Nephron progenitor cell (in vitro differentiated cells): Measurements from ENCODE around the gene BCL7C.

Experiments used
- DNase-seq: peaks from one replicate; pipeline ENCODE4 v3.0.0; 2021
- H3K27ac Mint-ChIP-seq: 2 replicates; pipeline ENCODE4 v1.8.0; 2021; ENCODE audit warnings: mild to moderate bottlenecking, moderate library complexity, mixed read lengths
- H3K27me3 Mint-ChIP-seq: 2 replicates; pipeline ENCODE4 v1.8.0; 2021; ENCODE audit warnings: mild to moderate bottlenecking, low read depth, mixed read lengths; ENCODE audit not compliant: poor library complexity
- H3K36me3 Mint-ChIP-seq: 2 replicates; pipeline ENCODE4 v1.8.0; 2021; ENCODE audit warnings: low read depth, mixed read lengths
- H3K4me1 Mint-ChIP-seq: 2 replicates; pipeline ENCODE4 v1.8.0; 2021; ENCODE audit warnings: mixed read lengths
- H3K4me3 Mint-ChIP-seq: 2 replicates; pipeline ENCODE4 v1.8.0; 2021; ENCODE audit warnings: mild to moderate bottlenecking, moderate library complexity, mixed read lengths
- H3K9me3 Mint-ChIP-seq: 2 replicates; pipeline ENCODE4 v1.8.0; 2021; ENCODE audit warnings: mild to moderate bottlenecking, moderate library complexity, mixed read lengths
- CTCF ChIP-seq: fragments of 200-600 bp; sonication (generic); IDR thresholded peaks from 2 replicates; pipeline ENCODE4 v1.5.0; 2021; ENCODE audit warnings: antibody characterized with exemption

The BCL7C gene

GRCh38 chr16:30882429-30883310 is 11.2 kb downstream of the BCL7C start:
- peaks cover 34% of the 10 kb centered on the region for H3K4me1 Mint-ChIP-seq
- H3K27ac Mint-ChIP-seq = peak overlapping the region; percentile 99
- H3K4me3 Mint-ChIP-seq = no peak overlapping the region
- H3K27me3 Mint-ChIP-seq = peaks cover 6% of the 10 kb centered on the region
- TF ChIP-seq CTCF = no peak
- peaks cover 42% of the 10 kb centered on the region for H3K36me3 Mint-ChIP-seq
- H3K9me3 Mint-ChIP-seq = no peaks in the 10 kb centered on the region
- DNase-seq = no peak

- TF ChIP-seq CTCF = no peak
- Mint-ChIP-seq H3K9me3 (no peaks in the 10 kb centered on the region), H3K27me3 (no peaks in the 10 kb centered on the region), H3K27ac (peak overlapping the region; percentile 94), H3K4me3 (peak overlapping the region; percentile 97), H3K4me1 (peaks cover 41% of the 10 kb centered on the region), H3K36me3 (peaks cover 37% of the 10 kb centered on the region)
- DNase-seq = no peak
These were observed 17.0 kb downstream of the BCL7C start for GRCh38 chr16:30876867-30877266.

- Mint-ChIP-seq H3K4me3 (peak overlapping the region; percentile 97), H3K36me3 (peaks cover 35% of the 10 kb centered on the region), H3K27ac (peak overlapping the region; percentile 94), H3K9me3 (no peaks in the 10 kb centered on the region), H3K27me3 (no peaks in the 10 kb centered on the region), H3K4me1 (peaks cover 34% of the 10 kb centered on the region)
- no peak for TF ChIP-seq CTCF
- DNase-seq = no peak
These were observed 17.7 kb downstream of the BCL7C start for GRCh38 chr16:30875871-30876801.

GRCh38 chr16:30874821-30875717 is 18.8 kb downstream of the BCL7C start:
- peak overlapping the region; percentile 97 for H3K27ac Mint-ChIP-seq
- no peaks in the 10 kb centered on the region for H3K27me3 Mint-ChIP-seq
- DNase-seq = peak; percentile 90
- H3K4me3 Mint-ChIP-seq = peak overlapping the region; percentile 97
- peaks cover 30% of the 10 kb centered on the region for H3K36me3 Mint-ChIP-seq
- TF ChIP-seq CTCF = no peak
- H3K4me1 Mint-ChIP-seq = peaks cover 28% of the 10 kb centered on the region
- no peaks in the 10 kb centered on the region for H3K9me3 Mint-ChIP-seq

GRCh38 chr16:30874244-30874820 is 19.5 kb downstream of the BCL7C start:
- TF ChIP-seq CTCF = no peak
- Mint-ChIP-seq H3K9me3 (no peaks in the 10 kb centered on the region), H3K36me3 (peaks cover 35% of the 10 kb centered on the region), H3K4me3 (peak overlapping the region; percentile 97), H3K4me1 (peaks cover 28% of the 10 kb centered on the region), H3K27ac (peak overlapping the region; percentile 93), H3K27me3 (no peaks in the 10 kb centered on the region)
- DNase-seq = no peak
